ENCODE results near the gene DCC.

DNA sequence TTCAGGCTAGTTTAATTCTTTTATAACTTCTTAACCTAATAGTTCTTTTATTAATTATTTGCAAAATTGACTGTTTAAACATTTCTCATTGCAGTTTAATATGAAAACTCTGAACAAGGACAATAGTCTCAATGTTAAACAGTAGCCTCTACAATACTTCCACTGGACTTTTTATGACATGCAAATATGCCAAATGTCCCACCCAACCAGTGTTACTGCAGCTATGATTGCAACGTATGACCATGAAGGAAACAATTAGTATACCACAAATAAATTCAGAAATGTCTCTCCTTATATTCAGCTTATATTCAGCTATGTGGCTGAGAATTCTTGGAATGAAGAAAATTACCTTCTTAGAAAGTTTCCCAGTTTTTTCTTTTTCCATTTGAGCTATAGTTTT is 688.6 kb downstream of the DCC start:
- TF ChIP-seq, protein P1, sequence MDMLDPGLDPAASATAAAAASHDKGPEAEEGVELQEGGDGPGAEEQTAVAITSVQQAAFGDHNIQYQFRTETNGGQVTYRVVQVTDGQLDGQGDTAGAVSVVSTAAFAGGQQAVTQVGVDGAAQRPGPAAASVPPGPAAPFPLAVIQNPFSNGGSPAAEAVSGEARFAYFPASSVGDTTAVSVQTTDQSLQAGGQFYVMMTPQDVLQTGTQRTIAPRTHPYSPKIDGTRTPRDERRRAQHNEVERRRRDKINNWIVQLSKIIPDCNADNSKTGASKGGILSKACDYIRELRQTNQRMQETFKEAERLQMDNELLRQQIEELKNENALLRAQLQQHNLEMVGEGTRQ (IDR thresholded peaks at IDR 0.05; ENCODE audit: low read length) = no peak
- TF ChIP-seq, protein P2, sequence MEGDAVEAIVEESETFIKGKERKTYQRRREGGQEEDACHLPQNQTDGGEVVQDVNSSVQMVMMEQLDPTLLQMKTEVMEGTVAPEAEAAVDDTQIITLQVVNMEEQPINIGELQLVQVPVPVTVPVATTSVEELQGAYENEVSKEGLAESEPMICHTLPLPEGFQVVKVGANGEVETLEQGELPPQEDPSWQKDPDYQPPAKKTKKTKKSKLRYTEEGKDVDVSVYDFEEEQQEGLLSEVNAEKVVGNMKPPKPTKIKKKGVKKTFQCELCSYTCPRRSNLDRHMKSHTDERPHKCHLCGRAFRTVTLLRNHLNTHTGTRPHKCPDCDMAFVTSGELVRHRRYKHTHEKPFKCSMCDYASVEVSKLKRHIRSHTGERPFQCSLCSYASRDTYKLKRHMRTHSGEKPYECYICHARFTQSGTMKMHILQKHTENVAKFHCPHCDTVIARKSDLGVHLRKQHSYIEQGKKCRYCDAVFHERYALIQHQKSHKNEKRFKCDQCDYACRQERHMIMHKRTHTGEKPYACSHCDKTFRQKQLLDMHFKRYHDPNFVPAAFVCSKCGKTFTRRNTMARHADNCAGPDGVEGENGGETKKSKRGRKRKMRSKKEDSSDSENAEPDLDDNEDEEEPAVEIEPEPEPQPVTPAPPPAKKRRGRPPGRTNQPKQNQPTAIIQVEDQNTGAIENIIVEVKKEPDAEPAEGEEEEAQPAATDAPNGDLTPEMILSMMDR (IDR thresholded peaks at IDR 0.05; ENCODE audit: control extremely low read depth in 1 of 3, insufficient read depth in 1 of 3, low read depth in 1 of 3, low read length in 3 of 3) = no peak
- TF ChIP-seq, protein P3, sequence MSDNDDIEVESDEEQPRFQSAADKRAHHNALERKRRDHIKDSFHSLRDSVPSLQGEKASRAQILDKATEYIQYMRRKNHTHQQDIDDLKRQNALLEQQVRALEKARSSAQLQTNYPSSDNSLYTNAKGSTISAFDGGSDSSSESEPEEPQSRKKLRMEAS (IDR thresholded peaks at IDR 0.05) = no peak
- TF ChIP-seq POLR2AphosphoS5 (IDR thresholded peaks at IDR 0.05; ENCODE audit: low read depth, low read length) = no peak
- TF ChIP-seq RFX5 (IDR thresholded peaks at IDR 0.05; ENCODE audit: borderline replicate concordance, low read depth, low read length) = no peak
- no peak for TF ChIP-seq YY1 (IDR thresholded peaks at IDR 0.05; ENCODE audit: low read depth, low read length)
- no peak for TF ChIP-seq POLR2A (IDR thresholded peaks at IDR 0.05; ENCODE audit: control extremely low read depth in 1 of 2, low read depth in 2 of 2, low read length in 2 of 2)
- TF ChIP-seq EGR1 (IDR thresholded peaks at IDR 0.05; ENCODE audit: borderline replicate concordance, low read depth, low read length) = no peak
- no peak for TF ChIP-seq EZH2 (IDR thresholded peaks at IDR 0.05; ENCODE audit: low read depth, low read length, severe bottlenecking)
- no peak for TF ChIP-seq FOSL1 (IDR thresholded peaks at IDR 0.05; ENCODE audit: insufficient read depth, low read depth, low read length)
- no peak for TF ChIP-seq SIN3A (conservative IDR thresholded peaks at IDR 0.05 in 1 of 2, IDR thresholded peaks at IDR 0.05 in 1 of 2; ENCODE audit: low read depth in 1 of 2, low read length in 2 of 2)
- TF ChIP-seq TAF1 (IDR thresholded peaks at IDR 0.05; ENCODE audit: low read depth, low read length) = no peak

Measured in H1 (cell line).